ENCODE results near the gene MISP3.
A peak's percentile ranks its signal among the peaks of the same experiment; 100 is the strongest.

MISP3 gene

GRCh38 chr19:14102102-14102696, 29.6 kb downstream of the MISP3 start:
- DNase-seq (ENCODE audit: low read depth in 2 of 2): no peak

DNA sequence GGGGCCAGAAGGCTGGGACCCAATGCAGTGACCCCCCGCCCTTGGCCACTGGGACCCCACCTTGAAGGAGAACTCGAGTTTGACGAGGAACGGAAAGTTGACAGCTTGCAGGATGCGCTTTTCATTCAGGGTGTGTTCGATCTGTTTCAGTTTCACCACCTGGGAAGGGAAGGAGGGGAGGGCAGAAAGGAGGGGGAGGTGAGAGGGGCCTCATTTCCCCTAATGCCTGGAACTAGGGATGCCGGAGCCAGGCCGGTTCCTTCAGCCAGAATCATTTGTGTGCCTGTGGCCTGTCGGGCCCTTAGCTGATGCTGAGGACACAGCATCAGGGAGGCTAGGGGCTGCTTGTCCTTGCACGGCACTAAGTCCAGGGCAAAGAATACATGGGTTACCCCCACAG, 30.2 kb downstream of the MISP3 start:
- no peak for DNase-seq (ENCODE audit: low read depth in 2 of 2)

- DNase-seq (ENCODE audit: low read depth in 2 of 2): no peak
These were observed 30.7 kb downstream of the MISP3 start for GRCh38 chr19:14103310-14103709.

DNA sequence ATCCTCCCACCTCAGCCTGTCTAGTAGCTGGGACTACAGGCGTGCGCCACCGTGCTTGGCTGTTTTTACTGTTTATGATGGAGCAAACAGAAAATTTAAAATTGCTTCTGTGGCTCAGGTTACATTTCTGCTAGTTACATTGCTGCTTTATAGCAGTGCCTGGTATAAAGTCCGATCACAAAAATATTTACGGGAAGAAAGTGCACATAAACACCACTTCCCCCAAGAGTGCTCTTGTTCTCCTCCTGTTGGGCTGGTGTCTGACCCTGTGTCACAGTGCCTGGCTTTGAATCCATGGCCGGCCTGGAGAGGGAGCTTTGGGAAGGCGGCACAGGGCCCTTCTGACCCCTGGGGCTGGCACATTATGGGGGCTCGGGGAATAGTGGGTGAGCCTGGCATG, 33.1 kb downstream of the MISP3 start:
- no peak for DNase-seq (ENCODE audit: low read depth in 2 of 2)

DNA sequence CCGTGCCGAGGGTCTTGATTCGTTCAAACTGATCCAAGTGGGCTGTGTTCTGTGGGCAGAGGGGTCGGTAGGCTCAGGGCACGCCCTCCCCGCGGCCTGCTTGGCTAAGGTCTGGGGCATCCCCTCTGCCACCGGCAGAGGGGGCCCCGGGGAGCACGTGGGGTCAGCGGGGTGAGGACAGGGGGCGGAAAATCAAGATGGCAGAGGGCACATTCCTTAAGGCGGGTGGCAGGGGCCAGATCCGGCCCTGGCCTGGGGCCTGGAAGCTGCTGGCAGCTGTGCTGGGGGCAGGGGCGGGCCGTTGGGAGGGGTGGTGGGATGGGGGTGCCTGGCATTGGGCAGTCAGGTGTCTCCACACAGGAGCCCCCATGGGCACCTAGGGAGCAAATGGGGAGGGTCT, 34.3 kb downstream of the MISP3 start:
- DNase-seq (ENCODE audit: low read depth in 2 of 2): no peak

- DNase-seq (ENCODE audit: low read depth in 2 of 2): no peak
These were observed 35.2 kb downstream of the MISP3 start for GRCh38 chr19:14107581-14108461.

GRCh38 chr19:14110650-14111049, 38.1 kb downstream of the MISP3 start:
- no peak for DNase-seq (ENCODE audit: low read depth in 2 of 2)

DNA sequence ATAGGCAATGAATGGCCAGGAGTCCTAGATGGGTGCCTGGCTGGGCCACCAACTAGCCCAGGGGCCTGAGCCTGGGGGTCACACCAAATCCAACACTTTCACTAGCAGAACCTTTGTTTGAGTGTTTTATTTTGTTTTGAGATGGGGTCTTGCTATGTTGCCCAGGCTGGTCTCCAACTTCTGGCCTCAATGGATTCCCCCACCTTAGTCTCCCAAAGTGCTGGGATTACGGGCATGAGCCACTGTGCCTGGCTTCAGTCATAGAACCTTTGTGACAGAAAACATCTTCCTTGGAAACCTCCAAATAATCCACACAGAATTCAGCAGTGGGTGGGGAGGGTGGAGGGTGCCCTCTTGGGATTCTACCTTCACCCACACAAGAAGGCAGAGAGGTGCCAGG, 38.9 kb downstream of the MISP3 start:
- no peak for DNase-seq (ENCODE audit: low read depth in 2 of 2)

DNA sequence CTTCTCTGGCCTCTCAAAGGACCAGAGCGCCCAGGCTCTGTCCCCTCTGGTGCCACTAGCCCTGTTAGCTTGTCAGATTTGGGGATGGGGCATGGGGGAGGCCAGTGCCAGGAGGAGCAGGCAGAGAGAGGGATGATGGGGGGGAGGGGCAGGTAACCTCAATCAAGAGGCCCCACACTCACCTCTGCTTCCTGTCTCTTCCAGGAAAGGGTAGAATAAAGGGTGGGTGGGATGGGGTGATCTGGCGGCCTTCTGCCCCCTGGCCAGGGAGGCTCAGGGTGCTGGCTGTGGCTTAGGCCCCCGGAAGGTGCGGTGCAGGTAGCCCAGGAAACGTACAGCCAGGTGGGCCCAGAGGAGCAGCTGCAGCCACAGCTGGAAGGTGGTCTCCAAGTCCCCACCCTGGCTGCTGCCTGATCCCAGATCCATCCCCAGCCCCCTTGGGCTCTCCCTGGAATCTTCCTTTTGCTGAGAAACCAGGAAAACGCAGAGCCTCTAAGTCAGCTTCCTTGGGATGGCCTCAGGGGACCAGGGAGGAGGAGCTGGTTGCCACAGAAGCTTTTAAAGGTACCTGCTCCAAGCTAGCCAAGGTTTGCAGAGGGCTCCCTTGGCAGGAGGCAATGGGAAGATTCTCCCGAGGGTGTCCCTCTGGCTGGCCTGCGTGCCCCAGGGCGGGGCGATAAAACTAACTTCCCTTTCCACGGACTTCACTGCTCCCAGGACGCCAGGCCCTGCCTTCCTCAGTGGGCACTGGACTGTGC, 39.6 kb downstream of the MISP3 start:
- no peak for DNase-seq (ENCODE audit: low read depth in 2 of 2)

- no peak for DNase-seq (ENCODE audit: low read depth in 2 of 2)
These were observed 40.3 kb downstream of the MISP3 start for GRCh38 chr19:14112809-14113385.

DNA sequence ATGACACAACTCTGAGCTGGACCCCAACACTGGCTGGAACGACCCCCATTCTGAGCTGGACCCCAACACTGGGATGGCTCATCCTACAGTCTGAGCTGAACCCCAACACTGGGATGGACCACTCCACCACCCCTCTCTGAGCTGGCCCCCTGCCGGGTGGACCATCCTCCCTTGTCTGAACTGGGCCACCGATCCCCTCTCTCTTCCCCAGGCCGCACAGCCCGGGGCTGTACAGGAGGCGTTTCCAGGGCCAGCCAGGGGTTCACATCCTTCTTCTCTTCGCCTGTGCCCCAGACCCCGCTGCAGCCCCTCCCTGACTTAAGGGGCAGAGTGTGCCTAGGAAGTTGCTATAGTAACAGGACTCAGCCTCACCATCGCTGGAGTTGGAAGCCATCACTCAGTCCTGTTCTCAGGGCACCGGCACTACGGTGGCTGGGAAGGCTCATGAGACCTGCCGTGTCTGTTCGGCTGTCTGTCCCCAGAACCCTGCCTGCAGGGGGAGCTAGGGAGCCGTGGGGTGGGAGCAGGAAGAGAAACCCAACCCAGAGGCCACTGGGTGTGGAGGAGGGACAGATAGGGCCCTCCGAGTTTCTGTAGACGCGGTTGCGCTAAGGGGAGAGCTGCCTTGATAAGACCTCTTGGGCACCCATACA, 41.3 kb downstream of the MISP3 start:
- peak; percentile 45 to 60 for DNase-seq (ENCODE audit: low read depth in 2 of 2)

DNA sequence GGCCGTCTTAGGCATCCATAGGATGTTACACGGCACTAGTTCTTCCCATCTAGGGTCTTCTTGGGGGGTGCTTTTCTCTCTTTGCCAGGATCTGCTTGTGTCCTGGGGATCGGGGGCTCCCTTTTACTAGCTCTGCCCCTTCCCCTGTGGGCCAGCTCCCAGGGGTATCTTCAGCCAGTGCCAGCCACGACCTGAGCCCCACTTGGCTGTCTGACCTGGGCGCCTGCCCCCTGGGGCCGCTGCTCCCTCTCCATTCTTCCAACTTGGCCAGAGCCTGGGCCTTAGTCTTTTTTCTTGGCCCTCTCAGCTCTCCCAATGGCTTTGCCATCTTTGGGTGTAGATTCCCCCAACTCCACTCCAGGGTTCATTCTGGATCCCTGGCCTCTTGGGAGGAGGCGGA, 41.9 kb downstream of the MISP3 start:
- DNase-seq (ENCODE audit: low read depth in 2 of 2): no peak

DNA sequence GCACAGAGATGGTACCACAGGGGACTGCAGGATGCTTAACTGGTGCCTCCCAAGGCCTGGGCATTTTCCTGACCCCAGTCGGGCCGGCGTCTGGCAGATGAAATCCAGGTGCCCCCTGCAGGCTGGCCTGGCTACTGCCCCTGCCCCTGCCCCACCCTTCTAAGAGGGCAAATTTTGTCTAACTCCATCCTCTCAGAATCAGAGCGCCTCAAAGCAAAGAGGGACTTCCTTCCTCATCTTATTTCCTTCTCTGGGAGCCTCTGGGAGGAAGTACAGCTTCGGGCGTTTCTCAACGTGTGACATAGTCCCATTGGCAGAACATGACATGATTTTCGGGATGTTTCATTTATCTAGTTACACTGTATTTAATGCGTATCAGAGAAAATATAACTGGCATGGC, 42.3 kb downstream of the MISP3 start:
- DNase-seq (ENCODE audit: low read depth in 2 of 2): peak; percentile 36 to 44

- no peak for DNase-seq (ENCODE audit: low read depth in 2 of 2)
These were observed 43.2 kb downstream of the MISP3 start for GRCh38 chr19:14115756-14116155.

DNA sequence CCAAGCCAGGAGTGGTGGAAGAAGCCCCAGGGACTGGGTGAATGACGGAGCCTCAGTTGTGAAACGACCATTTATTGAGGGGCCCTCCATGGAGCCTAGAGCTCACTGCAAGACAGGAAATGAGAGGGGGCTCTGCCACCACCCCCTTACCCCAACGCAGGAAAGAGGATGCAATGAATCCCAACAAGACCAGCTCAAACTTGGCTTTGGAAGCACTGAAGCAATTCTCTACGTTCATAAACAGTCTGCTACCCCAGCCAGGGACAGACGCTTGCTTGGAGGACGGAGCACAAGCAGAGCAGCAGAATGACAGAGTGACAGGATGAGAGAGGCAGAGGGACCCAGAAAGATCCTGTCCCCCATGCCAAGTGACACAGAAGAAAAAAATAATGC, 43.9 kb downstream of the MISP3 start:
- no peak for DNase-seq (ENCODE audit: low read depth in 2 of 2)

- no peak for DNase-seq (ENCODE audit: low read depth in 2 of 2)
These were observed 44.5 kb downstream of the MISP3 start for GRCh38 chr19:14116918-14117578.

- DNase-seq (ENCODE audit: low read depth in 2 of 2): peak; percentile 97 to 99
These were observed 45.1 kb downstream of the MISP3 start, which contains the start of gene PRKACA for GRCh38 chr19:14117668-14118164. Gene PRKACA, minus strand, starts transcription at chr19:14117762. Its CDS starts 215 bp downstream, at chr19:14117547.

DNA sequence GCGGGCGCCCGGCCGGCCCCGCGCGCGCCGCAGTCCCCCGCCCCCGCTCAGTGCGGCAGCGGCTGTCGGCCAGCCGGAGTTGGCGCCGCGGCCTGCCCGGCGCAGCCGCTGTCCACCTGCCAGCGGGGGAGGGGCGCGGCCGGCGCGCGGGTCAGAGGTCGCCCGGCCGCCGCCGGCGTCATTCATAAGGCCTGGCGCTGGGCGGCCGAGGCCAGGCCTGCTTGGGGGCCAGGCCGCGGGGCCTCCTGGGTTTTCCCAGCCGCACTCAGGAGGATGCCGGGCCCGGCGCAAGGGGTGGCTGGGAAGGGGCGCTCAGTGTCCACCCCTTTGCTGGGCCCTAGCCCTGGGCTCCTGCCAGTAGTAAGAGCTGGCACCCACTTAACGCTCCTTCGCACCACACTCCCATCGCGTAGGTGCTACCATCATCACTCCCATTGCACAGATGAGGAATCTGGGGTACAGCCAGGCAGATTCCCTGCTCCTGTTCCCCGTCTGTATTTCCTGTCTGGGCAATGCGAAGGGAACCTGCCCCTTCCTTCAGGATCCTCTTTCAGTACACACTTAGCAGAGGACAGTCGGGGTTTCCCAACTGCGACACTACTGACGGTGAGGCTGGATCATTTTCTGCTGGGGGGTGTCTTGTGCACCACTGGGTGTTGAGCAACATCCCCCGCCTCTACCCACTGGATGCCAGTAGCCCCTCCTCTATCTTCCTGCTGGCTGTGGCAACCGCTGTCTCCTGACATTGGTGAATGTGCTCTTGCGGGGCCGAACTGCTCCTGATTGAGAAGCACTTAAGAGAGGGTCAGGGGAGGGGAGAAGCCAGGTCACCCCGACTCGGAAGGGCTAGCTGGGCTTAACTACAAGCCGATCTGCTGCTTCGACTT, 45.8 kb downstream of the MISP3 start:
- DNase-seq (ENCODE audit: low read depth in 2 of 2): no peak

- DNase-seq (ENCODE audit: low read depth in 2 of 2): no peak
These were observed 46.6 kb downstream of the MISP3 start for GRCh38 chr19:14119146-14119545.
